Effector memory CD8-positive, alpha-beta T cell (primary cell): ENCODE data around the gene PNRC2.

Source experiments
- ATAC-seq: fragments of 150-1000 bp; cut with Tn5 transposase; replicated peaks from 2 replicates; pipeline ENCODE4 v1.10.0; 2021; ENCODE audit warnings: mild to moderate bottlenecking, moderate library complexity
- DNase-seq, 3 experiments: peaks; one replicate each; pipeline ENCODE4 v3.0.0; 2021
- H3K27ac Mint-ChIP-seq, 2 donors: one replicate each; pipeline ENCODE4 v1.8.0; 2022; ENCODE audit warnings: mild to moderate bottlenecking in 2 of 2, mixed read lengths in 2 of 2, moderate library complexity in 2 of 2
- H3K27me3 Mint-ChIP-seq, 2 donors: one replicate each; pipeline ENCODE4 v1.8.0; 2022; ENCODE audit warnings: mixed read lengths in 2 of 2
- H3K36me3 Mint-ChIP-seq: one replicate; pipeline ENCODE4 v1.8.0; 2022; ENCODE audit warnings: mild to moderate bottlenecking, moderate library complexity, mixed read lengths; ENCODE audit not compliant: insufficient read depth
- H3K4me1 Mint-ChIP-seq, 2 donors: one replicate each; pipeline ENCODE4 v1.8.0; 2022; ENCODE audit warnings: low read depth in 2 of 2, mixed read lengths in 2 of 2
- H3K4me3 Mint-ChIP-seq, 2 donors: one replicate each; pipeline ENCODE4 v1.8.0; 2022; ENCODE audit warnings: mild to moderate bottlenecking in 2 of 2, mixed read lengths in 2 of 2, moderate library complexity in 2 of 2
- H3K9me3 Mint-ChIP-seq, 2 donors: one replicate each; pipeline ENCODE4 v1.8.0; 2022; ENCODE audit warnings: mixed read lengths in 2 of 2

The PNRC2 gene

GRCh38 chr1:23963617-23964234 lies 4.1 kb downstream of the PNRC2 start:
- H3K4me1 Mint-ChIP-seq, result peaks cover 34 to 45% of the 10 kb centered on the region in 2 donors

DNA sequence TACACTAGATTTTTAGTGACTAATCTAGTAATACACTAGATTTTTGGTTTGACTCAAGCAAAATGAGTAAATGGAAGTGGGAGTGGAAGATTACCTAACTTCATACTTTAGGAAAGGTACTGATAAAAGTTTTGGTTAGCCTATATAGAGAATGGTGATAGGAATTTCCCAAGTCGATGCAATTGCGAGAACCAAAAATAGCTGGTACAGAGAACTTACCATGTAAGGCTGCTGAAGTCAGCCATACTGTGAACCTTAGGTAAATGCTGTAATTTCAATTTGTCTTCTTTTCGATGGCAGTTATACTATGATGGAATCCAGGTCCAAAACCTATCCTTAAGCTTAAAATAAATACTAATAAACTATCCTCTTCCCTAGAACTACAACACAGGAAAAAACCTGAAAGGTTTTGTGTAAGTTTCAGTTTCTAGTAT lies 4.6 kb downstream of the PNRC2 start:
- Mint-ChIP-seq H3K4me1 (peaks cover 30 to 40% of the 10 kb centered on the region in 2 donors), H3K9me3 (no peaks in the 10 kb centered on the region), H3K27ac (peak overlapping the region in 1 of 2 donors; percentile 20), H3K27me3 (no peaks in the 10 kb centered on the region), H3K36me3 (peaks cover 73% of the 10 kb centered on the region), H3K4me3 (no peak overlapping the region)
- ATAC-seq (no peak), DNase-seq (no peak)

More at GRCh38 chr1:23963617-23964234, 4.1 kb downstream of the PNRC2 start:
- H3K27ac Mint-ChIP-seq, result peak overlapping the region in 1 of 2 donors; percentile 20
- peaks cover 78% of the 10 kb centered on the region for H3K36me3 Mint-ChIP-seq
- no peaks in the 10 kb centered on the region for H3K9me3 Mint-ChIP-seq
- DNase-seq (no peak), ATAC-seq (no peak)
- no peaks in the 10 kb centered on the region for H3K27me3 Mint-ChIP-seq
- H3K4me3 Mint-ChIP-seq, result no peak overlapping the region

DNA sequence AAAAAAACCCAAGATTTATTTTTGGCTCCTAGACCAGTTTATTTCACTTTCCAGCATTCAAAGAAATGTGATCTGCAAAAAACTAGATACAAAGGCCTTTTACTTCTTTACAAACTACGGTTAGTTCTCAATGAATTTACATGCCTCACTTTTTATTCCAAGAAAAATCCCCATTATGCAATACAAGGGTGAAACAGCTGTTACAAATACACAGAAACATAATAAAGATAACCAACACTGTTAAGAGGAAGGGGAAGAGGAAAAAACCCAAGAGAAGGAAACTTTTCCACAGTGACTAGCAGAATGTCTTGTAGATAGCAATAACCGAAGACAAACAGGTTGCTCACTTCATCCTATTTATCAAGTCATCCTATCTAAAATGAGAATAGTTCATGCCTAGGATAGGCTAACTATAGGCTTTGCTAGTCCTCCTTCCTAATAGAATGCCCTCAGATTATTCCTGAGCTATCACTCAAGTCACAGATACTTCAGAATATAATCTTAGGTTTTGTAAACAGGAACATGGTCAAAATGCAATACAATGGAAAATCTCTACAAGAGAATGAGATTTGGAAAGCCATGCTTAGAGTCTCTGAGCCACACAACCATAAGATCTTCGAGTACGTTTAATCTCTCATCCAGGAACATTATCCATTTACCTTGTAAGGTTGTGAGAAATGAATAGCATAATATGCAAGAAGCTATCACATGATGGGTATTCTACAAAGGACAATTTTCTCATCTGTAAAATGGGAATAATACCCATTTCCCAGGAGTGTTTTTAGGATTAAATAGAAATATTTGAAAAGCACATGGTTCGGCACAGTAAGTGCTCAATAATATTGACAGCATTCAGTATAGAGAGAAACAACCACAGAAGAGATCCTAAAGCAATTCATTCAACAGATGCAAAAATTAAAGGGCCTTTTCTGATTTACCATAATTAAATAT lies 5.4 kb downstream of the PNRC2 start:
- H3K9me3 Mint-ChIP-seq, result no peaks in the 10 kb centered on the region
- no peak for ATAC-seq
- peaks cover 28 to 40% of the 10 kb centered on the region in 2 donors for H3K4me1 Mint-ChIP-seq
- peak overlapping the region; percentile 20 to 60 for H3K27ac Mint-ChIP-seq
- DNase-seq, result no peak
- H3K36me3 Mint-ChIP-seq, result peaks cover 71% of the 10 kb centered on the region
- H3K27me3 Mint-ChIP-seq, result no peaks in the 10 kb centered on the region
- H3K4me3 Mint-ChIP-seq, result no peak overlapping the region

DNA sequence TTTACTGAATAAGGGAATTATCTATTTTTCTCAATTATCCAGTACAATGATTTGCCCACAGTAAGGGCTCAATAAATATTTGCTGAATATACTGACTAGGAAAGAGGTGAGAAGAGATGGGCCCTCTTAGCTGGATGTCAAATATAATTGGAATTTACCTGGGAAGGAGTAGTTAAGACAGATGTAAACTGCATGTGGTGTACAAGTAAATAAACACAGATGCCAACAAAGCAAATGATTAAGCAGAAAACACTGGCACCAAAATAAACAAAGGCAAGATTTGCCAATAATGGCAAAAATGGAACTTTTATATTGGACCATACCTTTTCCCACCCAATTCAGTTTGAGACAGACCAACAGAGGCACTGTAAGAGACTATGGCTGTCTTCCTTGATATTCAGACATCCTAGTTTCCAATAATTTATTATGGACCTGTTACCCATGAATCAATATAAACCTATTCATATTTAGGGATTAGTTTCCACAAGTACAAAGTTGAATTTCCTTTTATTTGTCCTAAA lies 7.4 kb downstream of the PNRC2 start:
- peaks cover 15 to 34% of the 10 kb centered on the region in 2 donors for H3K4me1 Mint-ChIP-seq
- H3K4me3 Mint-ChIP-seq, result no peak overlapping the region
- H3K9me3 Mint-ChIP-seq, result no peaks in the 10 kb centered on the region
- ATAC-seq (no peak), DNase-seq (no peak)
- no peaks in the 10 kb centered on the region for H3K27me3 Mint-ChIP-seq
- H3K27ac Mint-ChIP-seq, result peak overlapping the region; percentile 41 to 87
- peaks cover 74% of the 10 kb centered on the region for H3K36me3 Mint-ChIP-seq

GRCh38 chr1:23967871-23968270 lies 8.2 kb downstream of the PNRC2 start:
- H3K27ac Mint-ChIP-seq, result peak overlapping the region; percentile 41 to 87
- DNase-seq, result no peak
- peaks cover 15 to 29% of the 10 kb centered on the region in 2 donors for H3K4me1 Mint-ChIP-seq
- no peaks in the 10 kb centered on the region for H3K27me3 Mint-ChIP-seq
- no peak for ATAC-seq
- no peak overlapping the region for H3K4me3 Mint-ChIP-seq
- H3K36me3 Mint-ChIP-seq, result peaks cover 76% of the 10 kb centered on the region
- no peaks in the 10 kb centered on the region for H3K9me3 Mint-ChIP-seq

DNA sequence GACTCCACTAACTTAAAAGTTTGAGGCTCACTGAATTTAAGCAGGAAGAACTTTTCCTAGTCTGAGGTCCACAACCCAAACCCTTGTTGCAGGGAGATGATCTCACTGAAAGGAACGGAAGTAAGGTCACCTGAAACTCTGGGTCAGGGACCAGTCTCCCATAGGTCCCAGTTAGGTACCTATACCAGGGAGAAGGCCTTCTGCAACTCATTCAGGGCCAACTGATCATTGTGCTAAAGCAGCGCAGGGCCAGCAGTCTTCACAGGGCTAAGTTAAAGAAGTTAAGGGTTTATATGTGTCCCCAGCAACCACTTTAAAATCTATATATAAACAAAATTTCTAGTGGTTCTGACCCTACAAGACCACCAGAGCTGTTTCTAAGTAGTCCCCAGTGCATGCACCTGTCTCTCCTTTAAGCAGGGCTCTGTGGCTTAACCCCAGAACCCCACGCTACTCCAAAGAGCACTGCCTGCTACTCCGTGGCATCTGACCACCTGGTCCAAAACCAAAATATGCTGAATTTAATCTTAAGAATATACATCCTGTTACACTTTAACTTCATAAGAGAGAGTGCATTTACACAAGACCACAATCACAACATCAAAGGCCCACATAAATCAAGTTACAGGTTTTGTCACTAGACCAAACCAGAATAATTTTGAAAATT lies 17.7 kb downstream of the PNRC2 start:
- Mint-ChIP-seq H3K9me3 (no peaks in the 10 kb centered on the region), H3K27me3 (no peaks in the 10 kb centered on the region), H3K27ac (peak overlapping the region; percentile 62 to 94), H3K4me1 (peaks cover 35 to 56% of the 10 kb centered on the region in 2 donors), H3K36me3 (peaks cover 62% of the 10 kb centered on the region), H3K4me3 (peak overlapping the region; percentile 86 to 89)
- no peak for ATAC-seq
- DNase-seq, result no peak

DNA sequence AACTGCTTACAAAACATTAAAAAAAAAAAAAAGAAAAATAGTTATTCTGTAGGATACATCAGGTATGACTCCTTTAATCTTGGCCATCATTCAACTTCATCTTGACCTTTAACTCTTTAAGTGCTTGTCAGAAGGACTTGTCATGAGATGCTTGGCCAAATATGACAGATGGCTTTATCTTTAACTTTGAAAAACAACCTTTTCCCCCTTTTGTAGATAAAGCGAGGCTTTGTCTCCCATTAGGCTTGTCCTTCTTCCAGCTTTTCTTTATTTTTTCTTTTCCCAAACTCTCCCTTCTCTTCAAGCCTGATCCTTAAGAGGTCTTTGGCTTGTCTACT lies 18.2 kb downstream of the PNRC2 start:
- peaks cover 35 to 56% of the 10 kb centered on the region in 2 donors for H3K4me1 Mint-ChIP-seq
- peak overlapping the region; percentile 86 to 89 for H3K4me3 Mint-ChIP-seq
- no peaks in the 10 kb centered on the region for H3K27me3 Mint-ChIP-seq
- peaks cover 57% of the 10 kb centered on the region for H3K36me3 Mint-ChIP-seq
- ATAC-seq (no peak), DNase-seq (no peak)
- no peaks in the 10 kb centered on the region for H3K9me3 Mint-ChIP-seq
- H3K27ac Mint-ChIP-seq, result peak overlapping the region; percentile 24 to 94

DNA sequence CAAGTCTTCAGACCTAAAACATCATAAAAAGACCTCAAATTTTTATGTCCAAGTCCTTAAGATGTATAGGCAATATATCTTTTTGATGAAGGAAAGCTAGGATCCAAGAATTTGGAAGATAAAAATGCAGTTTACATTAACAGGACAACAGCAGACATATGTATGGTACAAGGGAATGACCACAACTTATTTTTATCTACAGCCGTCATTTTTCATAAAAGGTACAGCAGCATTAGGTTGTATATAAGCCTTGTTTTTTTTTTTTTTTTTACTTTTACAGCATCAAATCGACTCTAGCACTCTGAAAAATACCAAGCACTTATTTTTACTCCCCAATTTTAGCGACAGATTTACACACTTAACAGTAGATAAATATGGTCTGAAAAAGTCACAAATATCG lies 19.2 kb downstream of the PNRC2 start:
- DNase-seq (no peak), ATAC-seq (no peak)
- H3K27me3 Mint-ChIP-seq, result no peaks in the 10 kb centered on the region
- H3K9me3 Mint-ChIP-seq, result no peaks in the 10 kb centered on the region
- peak overlapping the region; percentile 86 to 89 for H3K4me3 Mint-ChIP-seq
- peaks cover 47% of the 10 kb centered on the region for H3K36me3 Mint-ChIP-seq
- peak overlapping the region; percentile 94 to 98 for H3K27ac Mint-ChIP-seq
- H3K4me1 Mint-ChIP-seq, result peaks cover 35 to 55% of the 10 kb centered on the region in 2 donors

- ATAC-seq (no peak), DNase-seq (no peak)
- Mint-ChIP-seq H3K27me3 (no peaks in the 10 kb centered on the region), H3K9me3 (no peaks in the 10 kb centered on the region), H3K27ac (peak overlapping the region; percentile 94 to 98), H3K4me3 (peak overlapping the region; percentile 86 to 89), H3K36me3 (peaks cover 41% of the 10 kb centered on the region), H3K4me1 (peaks cover 35 to 49% of the 10 kb centered on the region in 2 donors)
These were observed 19.8 kb downstream of the PNRC2 start for GRCh38 chr1:23979387-23979880.

DNA sequence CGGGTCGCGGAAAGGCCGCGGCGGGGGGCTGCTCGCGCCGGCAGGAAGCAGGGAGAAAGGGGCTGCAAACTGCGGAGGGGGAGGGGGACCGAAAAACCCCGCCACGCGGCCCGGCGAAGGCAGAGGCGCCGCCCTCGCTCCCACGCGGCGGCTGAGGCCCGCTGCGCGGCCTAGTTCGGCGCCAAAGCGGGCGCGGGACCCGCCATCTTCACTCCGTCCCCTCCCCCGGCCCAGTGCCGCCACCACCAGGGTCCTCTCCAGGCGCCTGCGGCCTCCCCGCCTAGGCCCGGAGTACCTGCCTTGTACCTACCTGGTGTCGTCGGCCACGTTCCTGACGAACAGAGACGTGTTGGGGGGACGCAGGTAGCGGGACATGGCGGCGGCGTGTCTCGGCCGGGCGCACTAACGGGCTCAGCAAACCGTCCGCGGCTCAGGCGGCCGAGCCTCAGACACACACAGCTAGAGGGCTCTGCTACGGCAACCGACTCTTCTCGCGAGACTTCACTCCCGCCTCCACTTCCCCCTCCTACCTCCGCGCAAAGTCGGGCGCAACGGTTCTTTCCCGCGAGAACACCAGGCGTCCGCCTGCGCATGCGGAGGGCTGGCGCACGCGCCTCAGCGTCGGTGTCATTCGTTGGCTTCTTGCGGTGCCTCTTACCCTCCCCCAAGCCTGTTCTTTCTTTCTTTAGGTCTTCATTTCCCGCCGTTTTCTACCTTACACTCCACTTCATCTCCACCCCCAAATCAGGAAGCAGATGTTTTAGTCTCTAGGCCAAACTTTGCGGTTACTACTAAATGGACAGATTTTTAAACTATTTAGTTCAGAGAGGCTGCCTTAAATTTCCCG lies 20.5 kb downstream of the PNRC2 start, which contains the start of gene SRSF10:
Gene SRSF10 (minus strand): TSS at position 447 of the 847 bp plus-strand sequence. CDS start 72 bp downstream, at position 375.
- Mint-ChIP-seq H3K27ac (peak within 1 kb of the TSS; percentile 94 to 98), H3K4me1 (peaks cover 32 to 45% of the 10 kb centered on the region in 2 donors), H3K27me3 (no peaks in the 10 kb centered on the region), H3K36me3 (peaks cover 34% of the 10 kb centered on the region), H3K9me3 (no peaks in the 10 kb centered on the region), H3K4me3 (peak within 1 kb of the TSS; percentile 86 to 89)
- DNase-seq (peak; percentile 94 to 95 (median 94)), ATAC-seq (peak; percentile 95)

DNA sequence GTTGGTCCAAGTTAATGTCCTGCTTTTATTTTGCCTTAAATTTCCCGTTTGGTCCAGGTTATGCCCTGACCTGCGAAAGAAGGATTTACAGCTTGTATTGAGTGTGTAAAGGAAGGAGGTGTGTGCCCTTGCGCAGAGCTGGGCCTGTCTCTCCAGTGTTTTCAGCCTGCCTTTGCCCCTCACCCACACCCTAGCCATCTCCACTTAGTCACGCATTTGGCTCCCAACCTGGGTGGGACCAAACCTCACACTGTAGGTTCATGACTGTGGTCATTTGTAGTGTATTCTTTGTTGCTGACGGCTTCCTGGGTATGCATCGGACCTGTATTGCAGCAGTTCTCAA lies 21.1 kb downstream of the PNRC2 start:
- peak in 1 of 3 experiments; percentile 5 for DNase-seq
- H3K4me1 Mint-ChIP-seq, result peaks cover 30 to 42% of the 10 kb centered on the region in 2 donors
- H3K36me3 Mint-ChIP-seq, result peaks cover 29% of the 10 kb centered on the region
- H3K9me3 Mint-ChIP-seq, result no peaks in the 10 kb centered on the region
- peak overlapping the region; percentile 86 to 89 for H3K4me3 Mint-ChIP-seq
- no peaks in the 10 kb centered on the region for H3K27me3 Mint-ChIP-seq
- peak overlapping the region; percentile 94 to 98 for H3K27ac Mint-ChIP-seq
- no peak for ATAC-seq

DNA sequence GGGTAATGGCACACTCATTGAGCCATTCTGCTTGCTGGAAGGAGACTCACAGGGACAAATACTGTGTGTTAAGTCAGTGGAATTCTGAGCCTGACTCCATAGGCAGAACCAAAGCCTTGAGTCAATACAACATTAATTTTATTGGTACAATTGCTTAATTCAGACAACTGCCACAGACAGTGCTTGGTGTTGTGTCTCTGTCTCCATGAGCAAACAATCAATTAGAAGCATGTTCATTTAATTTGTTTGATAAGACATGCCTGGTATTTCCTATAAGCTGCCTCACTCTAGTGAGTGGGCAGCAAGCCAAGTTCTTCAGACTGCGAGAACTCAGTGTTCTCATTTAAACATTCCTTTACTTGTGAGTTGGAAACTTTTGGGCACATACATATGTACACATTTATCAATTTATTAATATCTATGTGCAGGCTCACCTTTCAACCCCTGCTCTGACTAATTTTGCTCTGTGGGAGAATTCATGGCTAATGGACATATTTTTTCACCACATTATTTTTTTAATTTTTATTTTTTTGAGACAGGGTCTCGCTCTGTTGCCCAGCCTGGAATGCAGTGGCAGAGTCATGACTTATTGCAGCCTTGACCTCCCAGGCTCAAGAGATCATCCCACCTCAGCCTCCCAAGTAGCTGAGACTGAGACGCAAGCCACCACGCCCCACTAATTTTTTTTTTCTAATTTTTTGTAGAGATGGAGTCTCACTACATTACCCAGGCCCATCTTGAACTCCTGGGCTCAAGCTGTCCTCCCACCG lies 25.0 kb downstream of the PNRC2 start:
- H3K4me1 Mint-ChIP-seq, result peaks cover 7 to 10% of the 10 kb centered on the region in 2 donors
- H3K27me3 Mint-ChIP-seq, result no peaks in the 10 kb centered on the region
- DNase-seq, result no peak
- ATAC-seq, result no peak
- peaks cover 12% of the 10 kb centered on the region for H3K36me3 Mint-ChIP-seq
- H3K27ac Mint-ChIP-seq, result no peak overlapping the region
- no peaks in the 10 kb centered on the region for H3K9me3 Mint-ChIP-seq
- H3K4me3 Mint-ChIP-seq, result no peak overlapping the region
